HepG2 (cell line): ENCODE results near the gene CASS4. TPM values are rescaled to one million over a fixed set of nuclear protein-coding genes. Genes with fewer than 3 reads are reported as not detected.

Experiments
- BRF2 ChIP-seq: sonication (generic); formaldehyde crosslinking; IDR thresholded peaks from 2 replicates; pipeline ENCODE4 v1.8.1; 2022; ENCODE audit warnings: mild to moderate bottlenecking, missing genetic modification reagents
- DRAP1 ChIP-seq: IDR thresholded peaks from 2 replicates; pipeline ENCODE4 v1.6.1; 2016; ENCODE audit warnings: missing genetic modification reagents, missing compliant biosample characterization
- GATA4 ChIP-seq: sonication (generic); IDR thresholded peaks from 2 replicates; pipeline ENCODE4 v1.6.1; 2016; ENCODE audit warnings: antibody characterized with exemption, low read depth, borderline replicate concordance
- HCFC1 ChIP-seq: fragments of 150-350 bp; IDR thresholded peaks from 2 replicates; pipeline ENCODE4 v1.6.1; 2014; ENCODE audit warnings: low read depth, low read length
- KAT8 ChIP-seq: IDR thresholded peaks from 2 replicates; pipeline ENCODE4 v1.6.1; 2016; ENCODE audit warnings: missing genetic modification reagents, missing compliant biosample characterization
- MTERF4 ChIP-seq: sonication (generic); formaldehyde crosslinking; IDR thresholded peaks from 2 replicates; pipeline ENCODE4 v1.8.0; 2023; ENCODE audit warnings: mild to moderate bottlenecking, missing genetic modification reagents
- NKX3-1 ChIP-seq: sonication (generic); formaldehyde crosslinking; IDR thresholded peaks from 2 replicates; pipeline ENCODE4 v1.5.0; 2020; ENCODE audit warnings: missing genetic modification reagents
- PITX1 ChIP-seq: sonication (generic); formaldehyde crosslinking; IDR thresholded peaks from 2 replicates; pipeline ENCODE4 v1.5.1; 2020; ENCODE audit warnings: mild to moderate bottlenecking, missing genetic modification reagents
- PLSCR1 ChIP-seq: sonication (generic); formaldehyde crosslinking; IDR thresholded peaks from 2 replicates; pipeline ENCODE4 v1.5.0; 2020; ENCODE audit warnings: missing genetic modification reagents, mild to moderate bottlenecking, borderline replicate concordance
- RFXANK ChIP-seq: IDR thresholded peaks from 2 replicates; pipeline ENCODE4 v1.6.1; 2016
- SAFB2 ChIP-seq: sonication (generic); formaldehyde crosslinking; IDR thresholded peaks from 2 replicates; pipeline ENCODE4 v1.5.1; 2020; ENCODE audit warnings: missing genetic modification reagents, low read depth, mild to moderate bottlenecking, borderline replicate concordance
- SIN3A ChIP-seq: IDR thresholded peaks from 2 replicates; pipeline ENCODE4 v1.6.1; 2011; ENCODE audit warnings: low read depth, mild to moderate bottlenecking, control low read depth, low read length, borderline replicate concordance
- SIN3B ChIP-seq: fragments of 150-350 bp; IDR thresholded peaks from 2 replicates; pipeline ENCODE4 v1.6.1; 2014; ENCODE audit warnings: low read length
- SOX6 ChIP-seq, 2 experiments: fragments of 450-650 bp in 1 of 2; sonication (generic) in 1 of 2; formaldehyde crosslinking in 1 of 2; IDR thresholded peaks; 2 replicates each; pipeline versions ENCODE4 v1.4.0 to v1.6.1; 2017 to 2020; ENCODE audit warnings: antibody characterized with exemption in 1 of 2, mild to moderate bottlenecking in 1 of 2, missing genetic modification reagents in 1 of 2
- SPEN ChIP-seq: sonication (generic); formaldehyde crosslinking; IDR thresholded peaks from 2 replicates; pipeline ENCODE4 v1.5.1; 2020; ENCODE audit warnings: low read depth, mild to moderate bottlenecking, missing genetic modification reagents
- TEAD3 ChIP-seq: optimal IDR thresholded peaks from 2 replicates; pipeline ENCODE3; 2016; ENCODE audit warnings: borderline replicate concordance
- ZBTB39 ChIP-seq: sonication (generic); formaldehyde crosslinking; IDR thresholded peaks from 2 replicates; pipeline ENCODE4 v1.5.0; 2020; ENCODE audit warnings: missing genetic modification reagents
- ZFP36L2 ChIP-seq: sonication (generic); formaldehyde crosslinking; IDR thresholded peaks from 2 replicates; pipeline ENCODE4 v1.4.0; 2020; ENCODE audit warnings: missing genetic modification reagents
- ZFX ChIP-seq: sonication (generic); formaldehyde crosslinking; IDR thresholded peaks from 2 replicates; pipeline ENCODE4 v1.4.0; 2020; ENCODE audit warnings: mild to moderate bottlenecking, low read depth, missing genetic modification reagents, moderate library complexity
- ZNF276 ChIP-seq: sonication (generic); formaldehyde crosslinking; IDR thresholded peaks from 2 replicates; pipeline ENCODE4 v1.4.0; 2020; ENCODE audit warnings: mild to moderate bottlenecking, low read depth, missing genetic modification reagents
- ZNF784 ChIP-seq: sonication (generic); formaldehyde crosslinking; IDR thresholded peaks from 2 replicates; pipeline ENCODE4 v1.5.1; 2020; ENCODE audit warnings: missing genetic modification reagents, mild to moderate bottlenecking, borderline replicate concordance
- polyA plus RNA-seq, 8 experiments: library from polyadenylated mRNA; depleted of rRNA in 3 of 8; stranded (reverse) in 7 of 8; unstranded in 1 of 8; fragments of >200 nt; fragmentation: Illumina TruSeq in 4 of 8; extraction: Trizol in 4 of 8; gene quantifications; 2 replicates each; pipeline versions ENCODE4 v1.2.1 to v1.2.3, GENCODE V29; 2011 to 2016; ENCODE audit warnings: low read depth in 4 of 8, missing spikeins in 1 of 8, mixed read lengths in 1 of 8; ENCODE audit not compliant: insufficient read depth in 1 of 8
- total RNA-seq, 5 experiments: library from RNA; depleted of rRNA; stranded (reverse); fragments of >200 nt; fragmentation: Illumina TruSeq; extraction: Trizol; gene quantifications; 2 replicates each; pipeline ENCODE4 v1.2.3, GENCODE V29; 2016; ENCODE audit warnings: low read depth in 1 of 5

Gene CASS4
- total and polyA plus RNA-seq, 2 of the 13 experiments (the other 11 are each of a cell fraction or from before 2014, with no cell fraction given), result 0.17 to 0.49 TPM

- TF ChIP-seq SAFB2 (CRISPR knock-in tag) (peak; percentile 86), PLSCR1 (no peak; the same call in 1 of the 2 replicates), ZNF784 (CRISPR knock-in tag) (peak; percentile 93; the same call in 1 of the 2 replicates), GATA4 (peak; percentile 67; the same call in 1 of the 2 replicates), SOX6 (IDR thresholded peaks at IDR 0.05) (no peak), SOX6 (CRISPR knock-in tag; IDR thresholded peaks at IDR 0.05) (peak; percentile 93), ZBTB39 (CRISPR knock-in tag) (peak; percentile 96), DRAP1 (CRISPR knock-in tag) (peak; percentile 92), BRF2 (CRISPR knock-in tag) (peak; percentile 89), RFXANK (peak; percentile 96), ZNF276 (CRISPR knock-in tag) (peak; percentile 98), NKX3-1 (CRISPR knock-in tag) (peak; percentile 96), SIN3A (peak; percentile 99), ZFX (CRISPR knock-in tag) (peak; percentile 97), KAT8 (peak; percentile 100), SPEN (CRISPR knock-in tag) (peak; percentile 99), PITX1 (CRISPR knock-in tag) (peak; percentile 95), ZFP36L2 (CRISPR knock-in tag) (peak; percentile 95), TEAD3 (CRISPR knock-in tag) (peak; percentile 89), SIN3B (peak; percentile 93), HCFC1 (peak; percentile 89), MTERF4 (0 out of 2 replicates have a peak, but pooled peaks have one; percentile 20)
Measured at GRCh38 chr20:56392132-56392880, 19.8 kb upstream of the CASS4 start, which contains the start of the genes AURKA and CSTF1 (continued).
